GM12878 (cell line): ENCODE data around the gene RDH12.

Experiments used
- EP300 ChIP-seq, 2 experiments: fragments of 150-350 bp in 1 of 2; IDR thresholded peaks; 2 replicates each; pipeline ENCODE4 v1.6.1; 2011 to 2012; ENCODE audit warnings: low read depth in 2 of 2, low read length in 2 of 2, borderline replicate concordance in 1 of 2, improper control_type of control experiment in 1 of 2, inconsistent platforms in 1 of 2; ENCODE audit not compliant: control insufficient read depth in 1 of 2
- FOXM1 ChIP-seq: IDR thresholded peaks from 2 replicates; pipeline ENCODE4 v1.6.1; 2012; ENCODE audit warnings: low read depth, mild to moderate bottlenecking, inconsistent platforms, low read length, moderate library complexity
- PKNOX1 ChIP-seq: fragments of 450-650 bp; IDR thresholded peaks from 2 replicates; pipeline ENCODE4 v1.6.1; 2016; ENCODE audit warnings: mild to moderate bottlenecking
- POLR2AphosphoS5 ChIP-seq: IDR thresholded peaks from 2 replicates; pipeline ENCODE4 v1.6.1; 2011; ENCODE audit warnings: mild to moderate bottlenecking, low read length, inconsistent platforms
- TARDBP ChIP-seq: IDR thresholded peaks from 2 replicates; pipeline ENCODE4 v1.6.1; 2016; ENCODE audit warnings: borderline replicate concordance
- TCF12 ChIP-seq: IDR thresholded peaks from 2 replicates; pipeline ENCODE4 v1.6.1; 2011; ENCODE audit warnings: low read depth, mild to moderate bottlenecking, low read length

- no peak for TF ChIP-seq TCF12
- no peak for TF ChIP-seq POLR2AphosphoS5
- no peak for TF ChIP-seq PKNOX1
- no peak for TF ChIP-seq EP300 (IDR thresholded peaks at IDR 0.05; ENCODE audit: borderline replicate concordance in 1 of 2, control insufficient read depth in 1 of 2, low read depth in 2 of 2, low read length in 2 of 2)
- no peak for TF ChIP-seq TARDBP
- no peak for TF ChIP-seq FOXM1
Measured at GRCh38 chr14:67725171-67725570, 23.5 kb downstream of the RDH12 start.
